Smooth muscle cell (in vitro differentiated cells): ENCODE results near the gene TNPO2. TPM values are rescaled to one million over a fixed set of nuclear protein-coding genes. Genes with fewer than 3 reads are reported as not detected.

Experiments used
- polyA plus RNA-seq: library from polyadenylated mRNA; unstranded; fragments of >200 nt; fragmentation: Nextera tagmentation; extraction: Ambion mirVana; gene quantifications from 2 replicates; pipeline ENCODE4 v1.2.1, GENCODE V29; 2016
- small RNA-seq: library from RNA; depleted of rRNA; stranded (forward); fragments of <200 nt; gene quantifications from one replicate; pipeline ENCODE3, GENCODE V24; 2014
- total RNA-seq: library from RNA; depleted of rRNA; stranded (reverse); fragments of >200 nt; gene quantifications from 2 replicates; pipeline ENCODE4 v1.2.3, GENCODE V29; 2014

Gene TNPO2
- total and polyA plus RNA-seq, 2 experiments from 2014 or later: 8.7 to 45.4 TPM

Small RNA genes lying within 50 kb of the gene (small RNA-seq; reads per million reads assigned to genes)
- gene SNORD41: 914 reads per million, percentile 100 among the genes with 10 or more reads in this experiment

Other genes with a start within 250 kb of the TNPO2 start
- gene ZNF709, start 239.1 kb downstream of the TNPO2 start, total RNA-seq: 1.2 and 4.0 TPM in 2 replicates
- gene ZNF709, start 239.1 kb downstream of the TNPO2 start, polyA plus RNA-seq: 0.29 and 1.4 TPM in 2 replicates
- gene ZNF564, start 172.4 kb downstream of the TNPO2 start, total RNA-seq: 6.5 and 6.9 TPM in 2 replicates
- gene ZNF564, start 172.4 kb downstream of the TNPO2 start, polyA plus RNA-seq: 2.8 and 3.6 TPM in 2 replicates
- gene ZNF490, start 113.1 kb downstream of the TNPO2 start, total RNA-seq: 3.8 and 7.1 TPM in 2 replicates
- gene ZNF490, start 113.1 kb downstream of the TNPO2 start, polyA plus RNA-seq: 1.1 and 1.4 TPM in 2 replicates
- 17.4 and 25.9 TPM in 2 replicates for gene ZNF791, start 113.0 kb downstream of the TNPO2 start, total RNA-seq
- gene ZNF791, start 113.0 kb downstream of the TNPO2 start, polyA plus RNA-seq: 15.3 and 20.6 TPM in 2 replicates
- 69.2 and 77.9 TPM in 2 replicates for gene MAN2B1, start 57.2 kb downstream of the TNPO2 start, total RNA-seq
- gene MAN2B1, start 57.2 kb downstream of the TNPO2 start, polyA plus RNA-seq: 46.1 and 51.0 TPM in 2 replicates
- gene WDR83, start 57.1 kb downstream of the TNPO2 start, total RNA-seq: 4.8 and 12.4 TPM in 2 replicates
- 21.6 TPM in 2 replicates for gene WDR83, start 57.1 kb downstream of the TNPO2 start, polyA plus RNA-seq
- gene DHPS, start 42.1 kb downstream of the TNPO2 start, total RNA-seq: 44.0 and 67.6 TPM in 2 replicates
- gene DHPS, start 42.1 kb downstream of the TNPO2 start, polyA plus RNA-seq: 43.9 and 57.3 TPM in 2 replicates
- gene GNG14, start 35.9 kb downstream of the TNPO2 start, total RNA-seq: not detected in 2 replicates
- 2.0 TPM in 1 of 2 replicates, not detected in the other for gene GNG14, start 35.9 kb downstream of the TNPO2 start, polyA plus RNA-seq
- 9.1 and 9.5 TPM in 2 replicates for gene FBXW9, start 27.3 kb downstream of the TNPO2 start, total RNA-seq
- gene FBXW9, start 27.3 kb downstream of the TNPO2 start, polyA plus RNA-seq: 16.7 and 17.3 TPM in 2 replicates
- 156 and 171 TPM in 2 replicates for gene TRIR, start 10.8 kb upstream of the TNPO2 start, total RNA-seq
- gene TRIR, start 10.8 kb upstream of the TNPO2 start, polyA plus RNA-seq: 191 and 212 TPM in 2 replicates
- 46.8 and 51.4 TPM in 2 replicates for gene GET3, start 13.6 kb upstream of the TNPO2 start, total RNA-seq
- gene GET3, start 13.6 kb upstream of the TNPO2 start, polyA plus RNA-seq: 99.6 and 106 TPM in 2 replicates
- not detected in 2 replicates for gene BEST2, start 27.9 kb upstream of the TNPO2 start, total RNA-seq
- gene BEST2, start 27.9 kb upstream of the TNPO2 start, polyA plus RNA-seq: 0.30 TPM in 1 of 2 replicates, not detected in the other
- gene HOOK2, start 51.6 kb upstream of the TNPO2 start, total RNA-seq: 16.7 and 20.5 TPM in 2 replicates
- gene HOOK2, start 51.6 kb upstream of the TNPO2 start, polyA plus RNA-seq: 14.6 and 48.3 TPM in 2 replicates
- gene JUNB, start 67.6 kb upstream of the TNPO2 start, total RNA-seq: 687 and 756 TPM in 2 replicates
- 1,281 and 1,575 TPM in 2 replicates for gene JUNB, start 67.6 kb upstream of the TNPO2 start, polyA plus RNA-seq
- 351 and 400 TPM in 2 replicates for gene PRDX2, start 77.9 kb upstream of the TNPO2 start, total RNA-seq
- 371 and 391 TPM in 2 replicates for gene PRDX2, start 77.9 kb upstream of the TNPO2 start, polyA plus RNA-seq
- not detected in 2 replicates for gene THSD8, start 78.1 kb upstream of the TNPO2 start, total RNA-seq
- gene THSD8, start 78.1 kb upstream of the TNPO2 start, polyA plus RNA-seq: 8.0 and 10.1 TPM in 2 replicates
- gene RNASEH2A, start 82.7 kb upstream of the TNPO2 start, total RNA-seq: 8.7 and 15.7 TPM in 2 replicates
- gene RNASEH2A, start 82.7 kb upstream of the TNPO2 start, polyA plus RNA-seq: 34.8 and 34.9 TPM in 2 replicates
- gene RTBDN, start 110.6 kb upstream of the TNPO2 start, total RNA-seq: 4.6 TPM in 1 of 2 replicates, not detected in the other
- 1.7 TPM in 1 of 2 replicates, not detected in the other for gene RTBDN, start 110.6 kb upstream of the TNPO2 start, polyA plus RNA-seq
- 0.99 and 3.2 TPM in 2 replicates for gene MAST1, start 114.6 kb upstream of the TNPO2 start, total RNA-seq
- 2.0 and 2.7 TPM in 2 replicates for gene MAST1, start 114.6 kb upstream of the TNPO2 start, polyA plus RNA-seq
- gene DNASE2, start 157.5 kb upstream of the TNPO2 start, total RNA-seq: 19.5 and 26.3 TPM in 2 replicates
- 44.9 and 48.1 TPM in 2 replicates for gene DNASE2, start 157.5 kb upstream of the TNPO2 start, polyA plus RNA-seq
- gene KLF1, start 163.3 kb upstream of the TNPO2 start, total RNA-seq: not detected in 2 replicates
- gene KLF1, start 163.3 kb upstream of the TNPO2 start, polyA plus RNA-seq: 0.09 TPM in 1 of 2 replicates, not detected in the other
- 9.7 and 17.4 TPM in 2 replicates for gene GCDH, start 167.2 kb upstream of the TNPO2 start, total RNA-seq
- gene GCDH, start 167.2 kb upstream of the TNPO2 start, polyA plus RNA-seq: 10.9 and 15.3 TPM in 2 replicates
- gene SYCE2, start 195.4 kb upstream of the TNPO2 start, total RNA-seq: 0.90 and 1.4 TPM in 2 replicates
- gene SYCE2, start 195.4 kb upstream of the TNPO2 start, polyA plus RNA-seq: 0.91 and 2.9 TPM in 2 replicates
- 28.6 and 46.1 TPM in 2 replicates for gene FARSA, start 209.8 kb upstream of the TNPO2 start, total RNA-seq
- gene FARSA, start 209.8 kb upstream of the TNPO2 start, polyA plus RNA-seq: 86.9 and 94.0 TPM in 2 replicates
- 800 and 956 TPM in 2 replicates for gene CALR, start 214.7 kb upstream of the TNPO2 start, total RNA-seq
- 640 and 833 TPM in 2 replicates for gene CALR, start 214.7 kb upstream of the TNPO2 start, polyA plus RNA-seq
- 74.4 and 97.1 TPM in 2 replicates for gene RAD23A, start 221.9 kb upstream of the TNPO2 start, total RNA-seq
- 176 and 191 TPM in 2 replicates for gene RAD23A, start 221.9 kb upstream of the TNPO2 start, polyA plus RNA-seq
- 51.5 and 51.6 TPM in 2 replicates for gene GADD45GIP1, start 233.3 kb upstream of the TNPO2 start, total RNA-seq
- 152 and 153 TPM in 2 replicates for gene GADD45GIP1, start 233.3 kb upstream of the TNPO2 start, polyA plus RNA-seq
- not detected in 2 replicates for gene DAND5, start 245.6 kb upstream of the TNPO2 start, total RNA-seq
- gene DAND5, start 245.6 kb upstream of the TNPO2 start, polyA plus RNA-seq: 0.18 TPM in 1 of 2 replicates, not detected in the other